Ishikawa (cell line): ENCODE measurements around the gene TMEM186.

Source experiments
- EP300 ChIP-seq: IDR thresholded peaks from 2 replicates; pipeline ENCODE4 v1.6.1; 2012; ENCODE audit warnings: borderline replicate concordance
- FOXM1 ChIP-seq: IDR thresholded peaks from 2 replicates; pipeline ENCODE4 v1.6.1; 2012; ENCODE audit warnings: low read depth, borderline replicate concordance
- NFIC ChIP-seq: IDR thresholded peaks from 2 replicates; pipeline ENCODE4 v1.6.1; 2012
- RAD21 ChIP-seq: IDR thresholded peaks from 2 replicates; pipeline ENCODE4 v1.6.1; 2012; ENCODE audit warnings: low read depth
- TAF1 ChIP-seq: IDR thresholded peaks from 2 replicates; pipeline ENCODE4 v1.6.1; 2012; ENCODE audit warnings: low read depth, mild to moderate bottlenecking
- TEAD4 ChIP-seq: IDR thresholded peaks from 2 replicates; pipeline ENCODE4 v1.6.1; 2012
- ZBTB7A ChIP-seq: IDR thresholded peaks from 2 replicates; pipeline ENCODE4 v1.6.1; 2012; ENCODE audit warnings: low read depth
- TF ChIP-seq, protein P1 (sequence below): IDR thresholded peaks from 2 replicates; pipeline ENCODE4 v1.6.1; 2012; ENCODE audit warnings: low read depth, mild to moderate bottlenecking

DNA sequence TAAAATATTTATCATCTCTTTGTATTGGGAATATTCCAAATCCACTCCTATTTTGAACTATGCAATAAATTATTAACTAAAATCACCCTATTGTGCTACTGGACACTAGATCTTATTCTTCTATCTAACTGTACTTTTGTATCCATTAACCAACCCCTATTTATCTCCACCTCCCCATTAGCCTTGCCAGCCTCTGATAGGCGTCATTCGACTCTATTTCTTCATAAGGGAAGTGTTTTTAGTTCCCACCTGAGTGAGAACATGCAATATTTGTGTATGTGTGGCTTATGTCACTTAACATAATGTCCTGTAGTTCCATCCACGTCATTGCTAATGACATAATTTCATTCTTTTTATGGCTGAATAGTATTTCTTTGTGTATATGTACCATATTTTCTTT, 23.9 kb downstream of the TMEM186 start:
- TF ChIP-seq EP300 (no peak), TAF1 (no peak), TEAD4 (no peak), ZBTB7A (no peak), RAD21 (no peak), NFIC (no peak), FOXM1 (no peak)
- TF ChIP-seq, protein P1, sequence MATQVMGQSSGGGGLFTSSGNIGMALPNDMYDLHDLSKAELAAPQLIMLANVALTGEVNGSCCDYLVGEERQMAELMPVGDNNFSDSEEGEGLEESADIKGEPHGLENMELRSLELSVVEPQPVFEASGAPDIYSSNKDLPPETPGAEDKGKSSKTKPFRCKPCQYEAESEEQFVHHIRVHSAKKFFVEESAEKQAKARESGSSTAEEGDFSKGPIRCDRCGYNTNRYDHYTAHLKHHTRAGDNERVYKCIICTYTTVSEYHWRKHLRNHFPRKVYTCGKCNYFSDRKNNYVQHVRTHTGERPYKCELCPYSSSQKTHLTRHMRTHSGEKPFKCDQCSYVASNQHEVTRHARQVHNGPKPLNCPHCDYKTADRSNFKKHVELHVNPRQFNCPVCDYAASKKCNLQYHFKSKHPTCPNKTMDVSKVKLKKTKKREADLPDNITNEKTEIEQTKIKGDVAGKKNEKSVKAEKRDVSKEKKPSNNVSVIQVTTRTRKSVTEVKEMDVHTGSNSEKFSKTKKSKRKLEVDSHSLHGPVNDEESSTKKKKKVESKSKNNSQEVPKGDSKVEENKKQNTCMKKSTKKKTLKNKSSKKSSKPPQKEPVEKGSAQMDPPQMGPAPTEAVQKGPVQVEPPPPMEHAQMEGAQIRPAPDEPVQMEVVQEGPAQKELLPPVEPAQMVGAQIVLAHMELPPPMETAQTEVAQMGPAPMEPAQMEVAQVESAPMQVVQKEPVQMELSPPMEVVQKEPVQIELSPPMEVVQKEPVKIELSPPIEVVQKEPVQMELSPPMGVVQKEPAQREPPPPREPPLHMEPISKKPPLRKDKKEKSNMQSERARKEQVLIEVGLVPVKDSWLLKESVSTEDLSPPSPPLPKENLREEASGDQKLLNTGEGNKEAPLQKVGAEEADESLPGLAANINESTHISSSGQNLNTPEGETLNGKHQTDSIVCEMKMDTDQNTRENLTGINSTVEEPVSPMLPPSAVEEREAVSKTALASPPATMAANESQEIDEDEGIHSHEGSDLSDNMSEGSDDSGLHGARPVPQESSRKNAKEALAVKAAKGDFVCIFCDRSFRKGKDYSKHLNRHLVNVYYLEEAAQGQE = no peak
